HEK293T (cell line): ENCODE measurements around the gene CD82.

Source experiments
- CTCF ChIA-PET: fragments of 350-600 bp; formaldehyde crosslinking; extraction: SDS; loops from one replicate; lab custom pipeline; 2021; ENCODE audit warnings: antibody characterized with exemption, inconsistent platforms; lab: Yijun Ruan, JAX
- POLR2A ChIA-PET: fragments of 350-600 bp; formaldehyde crosslinking; extraction: SDS; loops from one replicate; lab custom pipeline; 2020; ENCODE audit warnings: antibody characterized with exemption, inconsistent platforms; lab: Yijun Ruan, JAX
- DNase-seq: peaks from one replicate; pipeline ENCODE4 v3.0.0; 2012; ENCODE audit warnings: mixed read lengths; ENCODE audit errors: extremely low spot score
- ARNT ChIP-seq: fragments of 450-650 bp; IDR thresholded peaks from 2 replicates; pipeline ENCODE4 v1.6.1; 2017; ENCODE audit warnings: mild to moderate bottlenecking
- BHLHE40 ChIP-seq: fragments of 450-650 bp; IDR thresholded peaks from 2 replicates; pipeline ENCODE4 v1.6.1; 2016; ENCODE audit warnings: mild to moderate bottlenecking, moderate library complexity, borderline replicate concordance
- CTBP1 ChIP-seq: fragments of 450-650 bp; IDR thresholded peaks from 2 replicates; pipeline ENCODE4 v1.6.1; 2016; ENCODE audit warnings: borderline replicate concordance
- ELF4 ChIP-seq: fragments of 450-650 bp; IDR thresholded peaks from 2 replicates; pipeline ENCODE4 v1.6.1; 2017; ENCODE audit warnings: antibody characterized with exemption
- FOXA1 ChIP-seq: fragments of 450-650 bp; IDR thresholded peaks from 2 replicates; pipeline ENCODE4 v1.6.1; 2016; ENCODE audit warnings: mild to moderate bottlenecking
- FOXK2 ChIP-seq: fragments of 450-650 bp; IDR thresholded peaks from 2 replicates; pipeline ENCODE4 v1.6.1; 2016; ENCODE audit warnings: mild to moderate bottlenecking
- FOXM1 ChIP-seq: fragments of 450-650 bp; IDR thresholded peaks from 2 replicates; pipeline ENCODE4 v1.6.1; 2017; ENCODE audit warnings: mild to moderate bottlenecking, borderline replicate concordance
- HDGF ChIP-seq: fragments of 450-650 bp; IDR thresholded peaks from 2 replicates; pipeline ENCODE4 v1.6.1; 2017; ENCODE audit warnings: antibody characterized with exemption, borderline replicate concordance
- L3MBTL2 ChIP-seq: fragments of 450-650 bp; conservative IDR thresholded peaks from 2 replicates; pipeline ENCODE4 v1.6.1; 2016; ENCODE audit warnings: mild to moderate bottlenecking
- LEF1 ChIP-seq: fragments of 450-650 bp; IDR thresholded peaks from 2 replicates; pipeline ENCODE4 v1.6.1; 2017; ENCODE audit warnings: mild to moderate bottlenecking, borderline replicate concordance
- NFRKB ChIP-seq: fragments of 450-650 bp; IDR thresholded peaks from 2 replicates; pipeline ENCODE4 v1.6.1; 2016; ENCODE audit warnings: mild to moderate bottlenecking, moderate library complexity
- PKNOX1 ChIP-seq: fragments of 450-650 bp; IDR thresholded peaks from 2 replicates; pipeline ENCODE4 v1.6.1; 2016
- SP1 ChIP-seq: fragments of 450-650 bp; IDR thresholded peaks from 2 replicates; pipeline ENCODE4 v1.6.1; 2017
- SUZ12 ChIP-seq: fragments of 450-650 bp; IDR thresholded peaks from 2 replicates; pipeline ENCODE4 v1.6.1; 2016; ENCODE audit warnings: mild to moderate bottlenecking
- TARDBP ChIP-seq: fragments of 450-650 bp; IDR thresholded peaks from 2 replicates; pipeline ENCODE4 v1.6.1; 2016
- ZNF384 ChIP-seq: fragments of 450-650 bp; IDR thresholded peaks from 2 replicates; pipeline ENCODE4 v1.6.1; 2016

Gene CD82

GRCh38 chr11:44600839-44601383 is 35.4 kb downstream of the CD82 start:
- no peak for DNase-seq

GRCh38 chr11:44601471-44602370 is 36.3 kb downstream of the CD82 start:
- CTCF ChIA-PET, result no interaction called here
- TF ChIP-seq LEF1 (no peak), ZNF384 (no peak), NFRKB (no peak), FOXK2 (no peak), BHLHE40 (no peak), L3MBTL2 (no peak), SP1 (no peak), HDGF (no peak)
- DNase-seq, result no peak
- POLR2A ChIA-PET, result no interaction called here

More at GRCh38 chr11:44600839-44601383, 35.4 kb downstream of the CD82 start:
- ChIA-PET POLR2A (no interaction called here), CTCF (interaction anchor here (1.0 kb wide), 1 partner anchor 16 kb away, joined by 3 read pairs; no protein-coding TSS in a partner anchor)
- TF ChIP-seq ARNT (no peak), PKNOX1 (no peak), CTBP1 (no peak), BHLHE40 (no peak), FOXK2 (no peak), NFRKB (no peak), SUZ12 (no peak), LEF1 (no peak), L3MBTL2 (no peak), SP1 (no peak), ZNF384 (no peak), HDGF (no peak), ELF4 (no peak), FOXA1 (no peak), FOXM1 (no peak), TARDBP (no peak)

- ChIA-PET CTCF (no interaction called here), POLR2A (no interaction called here)
- DNase-seq, result no peak
- no peak for TF ChIP-seq ARNT
- no peak for TF ChIP-seq LEF1
- no peak for TF ChIP-seq FOXA1
- TF ChIP-seq TARDBP, result no peak
- no peak for TF ChIP-seq FOXK2
- TF ChIP-seq BHLHE40, result no peak
- TF ChIP-seq ELF4, result no peak
- no peak for TF ChIP-seq CTBP1
- TF ChIP-seq HDGF, result no peak
- TF ChIP-seq NFRKB, result no peak
Observed at GRCh38 chr11:44602891-44603310, 37.4 kb downstream of the CD82 start.

- TF ChIP-seq LEF1 (no peak), PKNOX1 (no peak), L3MBTL2 (no peak)
Observed at GRCh38 chr11:44604171-44604581, 38.7 kb downstream of the CD82 start.

GRCh38 chr11:44605068-44605708 is 39.7 kb downstream of the CD82 start:
- TF ChIP-seq FOXA1 (no peak), ZNF384 (no peak), LEF1 (no peak), SP1 (no peak), PKNOX1 (no peak), TARDBP (no peak), FOXK2 (no peak), ARNT (no peak), L3MBTL2 (no peak)
- DNase-seq, result no peak
- ChIA-PET POLR2A (no interaction called here), CTCF (no interaction called here)

More at GRCh38 chr11:44604171-44604581, 38.7 kb downstream of the CD82 start:
- ChIA-PET POLR2A (no interaction called here), CTCF (interaction anchor here (1.3 kb wide), 1 partner anchor 13 kb away, joined by 4 read pairs; no protein-coding TSS in a partner anchor)
- DNase-seq, result no peak

GRCh38 chr11:44605965-44606364 is 40.5 kb downstream of the CD82 start:
- DNase-seq, result no peak
- ChIA-PET CTCF (no interaction called here), POLR2A (no interaction called here)
- no peak for TF ChIP-seq SP1
- TF ChIP-seq SUZ12, result no peak
- no peak for TF ChIP-seq FOXA1
- TF ChIP-seq NFRKB, result no peak
- no peak for TF ChIP-seq L3MBTL2
- no peak for TF ChIP-seq HDGF
- TF ChIP-seq ELF4, result no peak
- no peak for TF ChIP-seq CTBP1
- TF ChIP-seq FOXK2, result no peak
- TF ChIP-seq FOXM1, result no peak
- TF ChIP-seq TARDBP, result no peak
- no peak for TF ChIP-seq LEF1
- TF ChIP-seq ARNT, result no peak
- no peak for TF ChIP-seq PKNOX1
- TF ChIP-seq BHLHE40, result no peak
- TF ChIP-seq ZNF384, result no peak
